SK-N-SH (cell line): ENCODE measurements around the gene FAM149B1. TPM values are rescaled to one million over a fixed set of nuclear protein-coding genes. Genes with fewer than 3 reads are reported as not detected.
A peak's percentile ranks its signal among the peaks of the same experiment; 100 is the strongest.

Experiments used
- CTCF ChIA-PET: fragments of 300-600, 350-600 bp; formaldehyde crosslinking; extraction: SDS; loops from one replicate; lab custom pipeline; 2021; lab: Yijun Ruan, JAX
- POLR2A ChIA-PET: fragments of 350-600 bp; sonication (Branson Sonifier 250); formaldehyde crosslinking; extraction: SDS; loops from one replicate; lab custom pipeline; 2020; ENCODE audit warnings: antibody characterized with exemption, inconsistent platforms; lab: Yijun Ruan, JAX
- DNase-seq: peaks from one replicate; pipeline ENCODE4 v3.0.0; 2012
- H2AFZ ChIP-seq: fragments of 200-600 bp; sonication (generic); 2 replicates; pipeline ENCODE4 v1.8.1; 2016; ENCODE audit warnings: antibody characterized with exemption, mild to moderate bottlenecking, low read depth
- H3F3A ChIP-seq: fragments of 200-600 bp; sonication (generic); replicated peaks from 2 replicates; pipeline ENCODE3; 2016; ENCODE audit warnings: antibody characterized with exemption, mild to moderate bottlenecking; ENCODE audit not compliant: insufficient read depth
- H3K27ac ChIP-seq, 2 experiments: fragments of 200-500 bp in 1 of 2; fragments of 200-600 bp in 1 of 2; sonication (Bioruptor generic) in 1 of 2; sonication (generic), shearing (Covaris generic) in 1 of 2; 2 replicates each; pipeline versions ENCODE4 v1.5.1 to v1.6.1; 2014 to 2016; ENCODE audit warnings: low read depth in 2 of 2, inconsistent platforms in 1 of 2, low read length in 1 of 2, mild to moderate bottlenecking in 1 of 2, mixed read lengths in 1 of 2
- H3K27me3 ChIP-seq: fragments of 200-600 bp; sonication (generic), shearing (Covaris generic); 2 replicates; pipeline ENCODE4 v1.6.1; 2016; ENCODE audit warnings: mixed run types; ENCODE audit not compliant: insufficient read depth
- H3K36me3 ChIP-seq, 2 experiments: fragments of 200-500 bp in 1 of 2; fragments of 200-600 bp in 1 of 2; sonication (Bioruptor generic) in 1 of 2; sonication (generic) in 1 of 2; replicated peaks in 1 of 2; 2 replicates each; pipeline versions ENCODE3 to v1.5.1; 2014 to 2016; ENCODE audit warnings: low read length in 1 of 2, mild to moderate bottlenecking in 1 of 2; ENCODE audit not compliant: insufficient read depth in 2 of 2, control insufficient read depth in 1 of 2
- H3K4me1 ChIP-seq, 2 experiments: fragments of 200-500 bp in 1 of 2; fragments of 200-600 bp in 1 of 2; sonication (Bioruptor generic) in 1 of 2; sonication (generic), shearing (Covaris generic) in 1 of 2; 2 replicates each; pipeline versions ENCODE4 v1.5.1 to v1.6.1; 2014 to 2016; ENCODE audit warnings: low read depth in 1 of 2, low read length in 1 of 2, mixed run types in 1 of 2; ENCODE audit not compliant: insufficient read depth in 2 of 2, control insufficient read depth in 1 of 2
- H3K4me2 ChIP-seq: fragments of 200-600 bp; sonication (generic), shearing (Covaris generic); 2 replicates; pipeline ENCODE4 v1.6.1; 2017; ENCODE audit warnings: mixed run types
- H3K4me3 ChIP-seq, 2 experiments: fragments of 200-500 bp in 1 of 2; fragments of 200-600 bp in 1 of 2; sonication (Bioruptor generic) in 1 of 2; sonication (generic), shearing (Covaris generic) in 1 of 2; 2 replicates each; pipeline versions ENCODE4 v1.5.1 to v1.8.1; 2014 to 2016; ENCODE audit warnings: low read depth in 2 of 2, inconsistent platforms in 1 of 2, low read length in 1 of 2, mild to moderate bottlenecking in 1 of 2, mixed read lengths in 1 of 2, moderate library complexity in 1 of 2
- H3K79me2 ChIP-seq: fragments of 200-600 bp; sonication (generic); 2 replicates; pipeline ENCODE4 v1.8.1; 2017; ENCODE audit warnings: mild to moderate bottlenecking; ENCODE audit not compliant: insufficient read depth
- H3K9ac ChIP-seq: fragments of 200-600 bp; sonication (generic); 2 replicates; pipeline ENCODE4 v1.6.1; 2017; ENCODE audit warnings: mixed run types
- H3K9me2 ChIP-seq: fragments of 200-600 bp; sonication (generic); 2 replicates; pipeline ENCODE4 v1.6.1; 2017; ENCODE audit warnings: mixed run types
- H3K9me3 ChIP-seq: fragments of 200-600 bp; sonication (generic); 2 replicates; pipeline ENCODE4 v1.6.1; 2017; ENCODE audit warnings: mixed run types, mild to moderate bottlenecking, moderate library complexity
- H4K20me1 ChIP-seq: fragments of 200-600 bp; sonication (generic); 2 replicates; pipeline ENCODE4 v1.6.1; 2017; ENCODE audit warnings: mild to moderate bottlenecking, mixed run types; ENCODE audit not compliant: insufficient read depth
- EZH2phosphoT487 ChIP-seq: fragments of 200-600 bp; sonication (generic); IDR thresholded peaks from 2 replicates; pipeline ENCODE4 v1.6.1; 2017; ENCODE audit warnings: low read depth, mixed run types, mild to moderate bottlenecking, antibody characterized with exemption, moderate library complexity, borderline replicate concordance
- FOSL2 ChIP-seq: IDR thresholded peaks from 2 replicates; pipeline ENCODE4 v1.4.0; 2012; ENCODE audit warnings: low read depth, mild to moderate bottlenecking, moderate library complexity, borderline replicate concordance
- FOXM1 ChIP-seq: IDR thresholded peaks from 2 replicates; pipeline ENCODE4 v1.4.0; 2012; ENCODE audit warnings: low read depth, mild to moderate bottlenecking
- IRF3 ChIP-seq: fragments of 150-350 bp; IDR thresholded peaks from 2 replicates; pipeline ENCODE4 v1.6.1; 2016; ENCODE audit warnings: mild to moderate bottlenecking, low read depth, low read length
- JUND ChIP-seq: IDR thresholded peaks from 2 replicates; pipeline ENCODE4 v1.4.0; 2012
- MEF2A ChIP-seq: IDR thresholded peaks from 2 replicates; pipeline ENCODE4 v1.4.0; 2012; ENCODE audit warnings: low read depth, borderline replicate concordance
- NFIC ChIP-seq: IDR thresholded peaks from 2 replicates; pipeline ENCODE4 v1.4.0; 2012; ENCODE audit warnings: borderline replicate concordance
- NRF1 ChIP-seq: IDR thresholded peaks from 2 replicates; pipeline ENCODE4 v1.6.1; 2012; ENCODE audit warnings: low read depth, mild to moderate bottlenecking, low read length
- REST ChIP-seq: IDR thresholded peaks from 2 replicates; pipeline ENCODE4 v1.6.1; 2012; ENCODE audit warnings: mild to moderate bottlenecking, low read depth, low read length, moderate library complexity
- RFX5 ChIP-seq: IDR thresholded peaks from 2 replicates; pipeline ENCODE4 v1.6.1; 2012; ENCODE audit warnings: mild to moderate bottlenecking, improper control_type of control experiment, low read length
- SIN3A ChIP-seq: IDR thresholded peaks from 2 replicates; pipeline ENCODE4 v1.6.1; 2012; ENCODE audit warnings: low read depth, mild to moderate bottlenecking, low read length, moderate library complexity, borderline replicate concordance
- TEAD4 ChIP-seq: IDR thresholded peaks from 2 replicates; pipeline ENCODE4 v1.4.0; 2012; ENCODE audit warnings: mild to moderate bottlenecking, borderline replicate concordance; ENCODE audit not compliant: insufficient read depth
- WGBS: methylation state at CpG from one replicate; pipeline ENCODE4 v1.1.6; 2017; ENCODE audit warnings: low lambda C conversion rate; 5-methylcytosine and 5-hydroxymethylcytosine counted together
- polyA plus RNA-seq, 3 experiments: library from polyadenylated mRNA; depleted of rRNA; stranded (reverse); fragments of >200 nt; gene quantifications; 2 replicates each; pipeline ENCODE4 v1.2.3, GENCODE V29; 2012
- TF ChIP-seq, protein P1 (sequence below): IDR thresholded peaks from 2 replicates; pipeline ENCODE4 v1.4.0; 2012; ENCODE audit warnings: low read depth, borderline replicate concordance
- TF ChIP-seq, protein P2 (sequence below): fragments of 150-350 bp; IDR thresholded peaks from 2 replicates; pipeline ENCODE4 v1.6.1; 2017; ENCODE audit warnings: antibody characterized with exemption, low read length, low read depth, borderline replicate concordance
- TF ChIP-seq, protein P3 (sequence below): fragments of 200-600 bp; sonication (generic); IDR thresholded peaks from 2 replicates; pipeline ENCODE4 v1.6.1; 2017; ENCODE audit warnings: antibody characterized with exemption, mild to moderate bottlenecking, moderate library complexity

FAM149B1 gene
- polyA plus RNA-seq, 1 of the 3 experiments (the other 2 are of a cell fraction), result 28.2 TPM

GRCh38 chr10:73246646-73247508 lies 79.0 kb downstream of the FAM149B1 start, which contains the start of gene DNAJC9 (continued):
- TF ChIP-seq, protein P1, sequence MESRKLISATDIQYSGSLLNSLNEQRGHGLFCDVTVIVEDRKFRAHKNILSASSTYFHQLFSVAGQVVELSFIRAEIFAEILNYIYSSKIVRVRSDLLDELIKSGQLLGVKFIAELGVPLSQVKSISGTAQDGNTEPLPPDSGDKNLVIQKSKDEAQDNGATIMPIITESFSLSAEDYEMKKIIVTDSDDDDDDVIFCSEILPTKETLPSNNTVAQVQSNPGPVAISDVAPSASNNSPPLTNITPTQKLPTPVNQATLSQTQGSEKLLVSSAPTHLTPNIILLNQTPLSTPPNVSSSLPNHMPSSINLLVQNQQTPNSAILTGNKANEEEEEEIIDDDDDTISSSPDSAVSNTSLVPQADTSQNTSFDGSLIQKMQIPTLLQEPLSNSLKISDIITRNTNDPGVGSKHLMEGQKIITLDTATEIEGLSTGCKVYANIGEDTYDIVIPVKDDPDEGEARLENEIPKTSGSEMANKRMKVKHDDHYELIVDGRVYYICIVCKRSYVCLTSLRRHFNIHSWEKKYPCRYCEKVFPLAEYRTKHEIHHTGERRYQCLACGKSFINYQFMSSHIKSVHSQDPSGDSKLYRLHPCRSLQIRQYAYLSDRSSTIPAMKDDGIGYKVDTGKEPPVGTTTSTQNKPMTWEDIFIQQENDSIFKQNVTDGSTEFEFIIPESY, result no peak; the same call in 1 of the 2 replicates
- peak; percentile 70; the same call in 1 of the 2 replicates for TF ChIP-seq SIN3A
- TF ChIP-seq TEAD4, result 0 out of 2 replicates have a peak, but pooled peaks have one; percentile 32
- no peak for TF ChIP-seq FOSL2
- TF ChIP-seq MEF2A, result no peak; the same call in 1 of the 2 replicates
- TF ChIP-seq IRF3, result no peak
- TF ChIP-seq, protein P2, sequence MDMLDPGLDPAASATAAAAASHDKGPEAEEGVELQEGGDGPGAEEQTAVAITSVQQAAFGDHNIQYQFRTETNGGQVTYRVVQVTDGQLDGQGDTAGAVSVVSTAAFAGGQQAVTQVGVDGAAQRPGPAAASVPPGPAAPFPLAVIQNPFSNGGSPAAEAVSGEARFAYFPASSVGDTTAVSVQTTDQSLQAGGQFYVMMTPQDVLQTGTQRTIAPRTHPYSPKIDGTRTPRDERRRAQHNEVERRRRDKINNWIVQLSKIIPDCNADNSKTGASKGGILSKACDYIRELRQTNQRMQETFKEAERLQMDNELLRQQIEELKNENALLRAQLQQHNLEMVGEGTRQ, result no peak
- TF ChIP-seq FOXM1, result 0 out of 2 replicates have a peak, but pooled peaks have one; percentile 30

DNA sequence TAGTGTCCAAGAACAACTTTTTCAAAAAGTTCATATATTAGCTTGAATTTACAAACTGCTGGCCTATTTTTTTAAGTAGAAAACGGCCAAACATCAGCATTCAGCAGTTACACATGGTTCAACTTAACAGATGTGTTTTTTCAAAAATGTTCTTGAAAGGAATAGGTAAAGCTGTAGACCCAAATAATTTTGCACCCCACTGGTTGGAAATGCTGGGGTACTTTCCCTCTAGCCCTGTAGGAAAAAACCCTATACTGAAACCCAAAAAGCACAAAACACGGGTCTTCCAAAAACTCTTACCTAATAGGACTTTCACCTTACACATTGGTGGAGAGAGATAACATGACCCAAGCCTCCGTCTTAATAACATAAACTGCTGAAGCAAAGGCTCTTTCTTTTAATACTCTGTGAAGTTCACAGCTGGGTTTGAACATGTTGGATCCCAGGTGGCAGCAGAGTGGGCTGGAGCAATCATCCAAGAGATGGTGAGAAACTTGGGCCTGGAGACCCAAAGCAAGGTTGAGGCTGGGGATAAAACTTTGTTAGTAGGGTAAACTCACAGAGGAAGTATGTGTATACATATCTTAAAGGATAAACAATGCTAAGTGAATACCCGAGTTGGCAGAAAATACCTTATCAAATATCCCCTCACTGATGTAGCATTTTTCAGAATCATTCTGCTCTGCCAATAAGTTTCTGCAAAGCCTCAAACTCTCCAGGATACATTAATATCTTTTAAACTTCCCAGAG lies 79.8 kb downstream of the FAM149B1 start:
- H3K4me3 ChIP-seq, result peak overlapping the region; percentile 75 to 83
- ChIA-PET CTCF (interaction anchor here (0.8 to 1.6 kb wide), 4 partner anchors 13 to 400 kb away, joined by 3 to 6 read pairs (median 3); no protein-coding TSS in a partner anchor), POLR2A (interaction anchor here (0.6 to 1.5 kb wide), 5 partner anchors 11 to 1087 kb away, joined by 3 to 4 read pairs (median 3); partner anchors contain the start of gene CFAP70)
- H3K27ac ChIP-seq, result peak overlapping the region; percentile 80 to 86
- H3K79me2 ChIP-seq, result peaks cover 93% of the 10 kb centered on the region
- WGBS, result 42% methylated on average over 4 of the region's 4 CpGs
- no peaks in the 10 kb centered on the region for H3K27me3 ChIP-seq
- H3K9me2 ChIP-seq, result no peaks in the 10 kb centered on the region
- peaks cover 29 to 31% of the 10 kb centered on the region in 2 experiments; a peak in 3 of 4 replicates for H3K4me1 ChIP-seq
- no peak for DNase-seq
- peaks cover 13% of the 10 kb centered on the region for H3F3A ChIP-seq
- H2AFZ ChIP-seq, result peak overlapping the region; percentile 47
- no peaks in the 10 kb centered on the region for H3K9me3 ChIP-seq
- H3K9ac ChIP-seq, result peak overlapping the region; percentile 83
- H3K4me2 ChIP-seq, result peak overlapping the region; percentile 79
- H4K20me1 ChIP-seq, result 0 out of 2 replicates have a peak, but pooled peaks cover 3% of the 10 kb centered on the region
- peaks cover 39 to 48% of the 10 kb centered on the region in 2 experiments for H3K36me3 ChIP-seq
- TF ChIP-seq MEF2A (no peak), JUND (no peak; the same call in 1 of the 2 replicates), RFX5 (no peak), EZH2phosphoT487 (no peak), NFIC (no peak), REST (no peak), NRF1 (no peak)
- TF ChIP-seq, protein P3, sequence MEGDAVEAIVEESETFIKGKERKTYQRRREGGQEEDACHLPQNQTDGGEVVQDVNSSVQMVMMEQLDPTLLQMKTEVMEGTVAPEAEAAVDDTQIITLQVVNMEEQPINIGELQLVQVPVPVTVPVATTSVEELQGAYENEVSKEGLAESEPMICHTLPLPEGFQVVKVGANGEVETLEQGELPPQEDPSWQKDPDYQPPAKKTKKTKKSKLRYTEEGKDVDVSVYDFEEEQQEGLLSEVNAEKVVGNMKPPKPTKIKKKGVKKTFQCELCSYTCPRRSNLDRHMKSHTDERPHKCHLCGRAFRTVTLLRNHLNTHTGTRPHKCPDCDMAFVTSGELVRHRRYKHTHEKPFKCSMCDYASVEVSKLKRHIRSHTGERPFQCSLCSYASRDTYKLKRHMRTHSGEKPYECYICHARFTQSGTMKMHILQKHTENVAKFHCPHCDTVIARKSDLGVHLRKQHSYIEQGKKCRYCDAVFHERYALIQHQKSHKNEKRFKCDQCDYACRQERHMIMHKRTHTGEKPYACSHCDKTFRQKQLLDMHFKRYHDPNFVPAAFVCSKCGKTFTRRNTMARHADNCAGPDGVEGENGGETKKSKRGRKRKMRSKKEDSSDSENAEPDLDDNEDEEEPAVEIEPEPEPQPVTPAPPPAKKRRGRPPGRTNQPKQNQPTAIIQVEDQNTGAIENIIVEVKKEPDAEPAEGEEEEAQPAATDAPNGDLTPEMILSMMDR, result no peak
- TF ChIP-seq, protein P2, result no peak
